ENCODE results near the gene CABLES2.
"Not testable (repeated sequence)": the region's sequence is repeated elsewhere in the genome, so short reads cannot be mapped to it uniquely, and the experiment has no call there.

The CABLES2 gene

DNA sequence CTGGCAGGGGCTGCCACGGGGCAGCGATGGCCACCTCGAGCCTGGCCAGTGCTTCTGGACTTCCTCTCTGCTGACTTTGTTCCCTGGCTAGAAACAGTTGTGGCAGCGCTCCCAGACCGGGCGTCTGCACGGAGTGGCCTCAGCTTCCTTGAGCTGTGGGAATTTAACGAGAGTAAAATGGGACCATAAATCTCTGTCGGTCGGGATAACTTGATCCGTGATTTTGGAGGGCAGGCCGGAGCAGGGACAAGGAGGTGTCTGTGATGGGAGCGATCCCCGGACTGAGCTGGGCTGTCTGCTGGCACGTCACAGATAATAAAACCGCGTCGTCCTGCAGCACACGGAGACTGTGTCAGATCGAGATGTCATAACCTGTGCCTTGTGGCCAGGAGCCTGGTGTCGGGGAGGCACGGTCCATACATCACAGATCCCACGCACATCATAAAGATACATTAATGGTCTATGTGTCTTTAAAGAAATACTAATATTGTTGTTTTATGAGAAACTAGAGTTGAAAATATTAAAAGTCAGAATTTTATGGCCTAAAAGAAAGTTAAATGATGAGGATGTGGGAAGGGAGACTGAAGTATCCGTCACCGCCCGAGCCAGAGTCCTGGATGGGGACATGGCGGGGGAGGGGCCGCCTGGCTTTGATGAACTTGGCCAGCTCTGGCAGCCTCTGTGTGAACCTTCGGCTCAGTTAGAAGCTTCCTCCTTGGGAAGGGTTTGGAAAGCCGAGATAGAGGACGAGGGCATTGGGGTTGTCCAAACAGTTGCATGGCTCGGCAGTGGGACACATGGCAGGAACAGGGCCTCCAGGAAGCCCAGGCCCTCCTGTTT is 26.8 kb upstream of the CABLES2 start:
- DNase-seq = no peak

DNA sequence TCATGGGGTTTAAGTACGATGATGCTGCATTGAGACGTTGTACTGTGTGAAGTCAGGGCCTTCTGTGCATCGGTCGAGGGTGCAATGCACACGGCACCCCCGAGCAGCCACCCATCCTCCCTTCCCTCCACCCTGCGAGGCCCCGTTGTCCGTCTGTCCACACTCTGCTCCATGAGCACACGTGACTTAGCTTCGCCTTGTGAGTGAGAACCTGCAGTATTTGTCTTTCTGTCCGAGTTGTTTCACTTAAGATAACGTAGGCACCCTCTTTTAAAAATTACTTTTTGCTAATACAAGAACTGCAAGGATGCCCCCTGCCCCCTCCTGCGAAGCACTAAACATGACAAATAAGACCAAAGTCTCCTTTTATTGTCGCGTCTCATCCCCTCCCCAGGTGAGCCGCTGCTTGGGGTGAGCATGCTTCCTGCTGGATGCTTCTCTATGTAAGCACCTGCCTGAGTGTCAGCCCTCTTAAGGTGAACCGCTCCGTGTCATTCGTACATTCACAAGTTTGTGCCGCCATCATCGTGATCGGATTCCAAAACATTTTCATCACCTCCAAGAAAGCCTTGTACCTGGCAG is 23.9 kb upstream of the CABLES2 start:
- no peak for DNase-seq

DNA sequence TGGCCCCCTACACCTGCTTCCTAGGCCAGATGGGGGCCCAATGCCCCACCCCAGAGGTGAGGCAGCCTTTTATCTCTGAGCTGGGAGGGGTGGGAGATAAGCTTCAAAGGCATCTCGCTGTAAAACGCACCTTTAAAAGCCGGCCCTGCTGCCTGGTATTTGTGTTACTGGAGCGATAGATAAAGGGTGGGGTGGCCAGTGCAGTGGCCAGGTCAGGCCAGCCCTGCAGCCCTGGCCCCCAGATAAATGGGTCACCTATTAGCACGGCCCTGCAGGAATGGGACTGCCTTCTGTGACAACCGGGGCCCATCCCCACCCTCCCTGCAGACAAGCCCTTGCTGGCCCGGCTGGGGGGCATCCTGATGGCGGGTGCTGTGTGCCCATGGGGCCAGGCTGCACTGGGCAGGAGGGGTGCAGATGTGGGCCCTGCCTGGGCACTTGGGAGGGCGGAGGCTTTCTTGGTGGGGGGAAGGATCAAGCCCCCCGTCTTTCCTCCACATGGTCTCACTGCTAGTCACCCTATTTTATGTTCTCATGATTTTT is 23.3 kb upstream of the CABLES2 start:
- DNase-seq = no peak

DNA sequence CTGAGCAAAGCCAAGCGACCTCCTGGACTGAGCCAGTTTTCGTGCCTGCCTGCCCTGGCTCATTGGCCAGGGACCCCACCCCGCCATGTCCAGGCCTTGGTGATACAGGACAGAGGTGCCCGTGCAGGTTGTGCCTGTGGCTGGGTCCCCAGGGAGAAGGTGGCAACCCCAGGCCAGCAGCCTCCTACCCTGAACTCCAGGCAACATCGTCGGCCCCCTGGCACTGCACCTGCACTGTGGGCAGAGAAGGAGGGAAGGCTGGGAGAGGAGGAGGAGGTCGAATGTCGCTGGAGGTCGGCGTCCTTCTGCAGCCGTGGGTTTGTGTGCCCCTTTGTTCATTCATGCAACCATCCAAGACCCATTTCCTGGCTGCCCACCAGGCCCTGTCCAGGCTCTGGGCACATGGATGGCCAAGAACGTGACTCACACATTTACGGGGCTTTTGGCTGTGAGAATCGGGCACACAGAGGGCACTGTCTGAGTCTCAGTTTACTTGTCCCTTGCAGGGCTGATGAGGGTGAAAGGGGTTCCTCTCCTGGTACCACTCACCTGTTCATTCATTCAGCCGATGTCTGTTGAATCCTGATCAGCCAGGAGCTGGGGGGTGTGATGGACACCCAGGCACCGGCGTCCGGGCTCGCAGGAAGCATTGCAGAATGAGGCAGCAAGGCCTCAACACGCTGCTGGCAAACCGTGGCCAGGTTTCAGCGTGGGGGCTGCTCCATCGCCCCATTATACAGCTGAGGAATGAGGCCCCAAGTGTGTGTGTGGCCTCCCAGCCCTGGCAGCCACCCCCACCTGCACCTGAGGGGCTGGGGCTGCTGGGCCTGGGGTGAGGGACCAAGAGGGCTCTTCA is 22.6 kb upstream of the CABLES2 start:
- DNase-seq = no peak

DNA sequence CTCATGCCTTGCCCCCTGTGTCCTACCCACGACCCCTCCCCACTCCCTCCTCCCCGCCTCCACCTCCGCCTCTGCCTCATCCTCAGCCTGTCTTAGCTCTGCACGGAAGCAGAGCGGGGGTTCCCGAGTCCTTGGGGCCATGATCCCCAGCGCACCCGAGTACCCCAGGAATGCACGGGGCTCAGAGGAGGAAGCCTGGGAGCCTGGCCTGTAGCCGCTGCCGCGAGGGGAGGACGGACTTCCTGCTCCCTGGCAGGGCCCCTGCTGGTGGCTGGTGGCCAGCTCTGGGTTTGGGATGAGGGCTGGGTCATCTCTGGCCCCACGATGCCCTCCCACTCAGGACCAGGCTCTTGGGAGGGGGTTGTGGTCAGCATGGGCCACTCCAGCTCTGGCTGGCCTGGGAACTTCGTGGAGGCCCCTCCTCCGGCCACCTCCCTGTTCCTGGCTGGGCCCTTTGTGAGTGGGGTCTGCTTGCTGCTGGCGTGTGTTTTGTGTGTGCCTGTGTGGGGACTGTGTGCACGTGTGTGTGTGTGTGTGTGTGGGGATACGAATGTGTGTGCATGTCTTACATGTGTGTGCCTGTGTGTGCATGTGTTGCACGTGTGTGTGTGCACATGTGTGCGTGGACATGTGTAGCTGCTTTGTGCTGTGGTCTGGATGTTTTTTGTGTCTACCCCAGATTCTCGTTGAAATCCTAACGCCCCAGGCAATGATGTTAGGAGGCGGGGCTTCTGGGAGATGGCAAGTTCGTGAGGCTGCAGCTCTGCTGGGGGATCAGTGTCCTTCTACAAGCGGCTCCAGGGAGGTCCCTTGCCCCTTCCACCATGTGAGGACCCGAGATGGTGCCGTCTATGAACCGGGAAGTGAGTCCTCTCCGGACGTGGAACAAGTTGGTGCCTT is 21.6 kb upstream of the CABLES2 start:
- DNase-seq = no peak

DNA sequence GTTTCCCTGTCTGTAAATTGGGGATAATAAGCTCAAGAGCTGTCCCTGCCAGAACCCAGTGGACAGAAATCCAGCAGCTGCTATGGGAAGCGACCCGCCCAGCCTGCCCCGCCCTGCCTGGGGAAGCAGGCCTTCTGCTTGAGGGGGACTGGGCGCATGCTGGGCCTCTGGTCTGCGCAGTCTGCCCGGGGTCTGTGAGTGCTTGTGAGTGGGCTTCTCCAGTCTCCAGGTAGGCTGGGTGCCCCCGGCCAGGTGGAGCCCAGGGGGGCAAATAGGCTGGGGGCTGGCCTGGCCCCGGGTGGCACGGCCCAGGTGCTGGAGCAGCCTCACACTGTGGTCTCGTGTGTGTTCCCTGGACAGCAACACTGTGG is 20.9 kb upstream of the CABLES2 start:
- no peak for DNase-seq

DNA sequence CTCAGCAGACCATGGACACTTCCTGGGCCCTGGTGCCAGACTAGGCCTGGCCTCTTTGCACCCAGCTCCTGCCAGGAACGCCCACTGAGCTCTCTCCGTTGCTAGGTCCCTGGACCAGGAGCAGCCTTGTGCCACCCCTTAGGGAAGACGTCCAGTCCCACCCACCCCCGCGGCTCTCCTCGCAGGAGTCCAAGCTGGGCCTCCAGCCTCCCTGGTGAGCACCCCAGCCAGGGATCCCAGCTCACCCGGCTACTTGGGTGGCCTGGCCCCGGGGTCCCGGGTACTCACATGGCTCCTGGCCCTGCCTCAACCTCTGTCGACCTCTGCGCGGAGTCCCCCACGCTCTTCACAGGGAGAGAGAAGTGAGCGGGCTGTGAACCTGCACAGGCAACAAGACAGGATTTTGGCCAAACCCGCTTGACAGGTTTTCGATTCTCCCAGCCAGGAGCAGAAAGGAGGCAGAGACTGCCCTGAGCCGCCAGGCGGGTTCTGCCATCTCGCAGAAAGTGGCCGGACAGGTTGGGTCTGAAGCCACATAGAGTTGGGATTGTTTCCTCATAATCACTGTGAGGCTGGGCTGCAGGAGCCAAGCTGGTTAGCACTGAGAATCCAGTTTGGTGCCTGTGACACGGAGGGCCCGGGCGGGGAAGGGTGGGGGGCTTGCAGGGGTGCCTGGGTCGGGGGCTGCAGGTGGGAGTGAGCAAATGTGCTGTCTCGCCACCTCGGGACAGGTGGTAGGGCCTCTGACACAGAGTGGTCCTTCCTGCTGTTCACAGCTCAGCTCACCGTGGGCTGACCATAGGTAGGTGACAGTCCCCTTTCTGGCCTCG is 20.3 kb upstream of the CABLES2 start, which contains the start of gene RBBP8NL:
Gene RBBP8NL, minus strand, starts transcription at position 368 of the 830 bp plus-strand sequence. CDS start 7,892 bp downstream, outside the sequence.
- DNase-seq = no peak

DNA sequence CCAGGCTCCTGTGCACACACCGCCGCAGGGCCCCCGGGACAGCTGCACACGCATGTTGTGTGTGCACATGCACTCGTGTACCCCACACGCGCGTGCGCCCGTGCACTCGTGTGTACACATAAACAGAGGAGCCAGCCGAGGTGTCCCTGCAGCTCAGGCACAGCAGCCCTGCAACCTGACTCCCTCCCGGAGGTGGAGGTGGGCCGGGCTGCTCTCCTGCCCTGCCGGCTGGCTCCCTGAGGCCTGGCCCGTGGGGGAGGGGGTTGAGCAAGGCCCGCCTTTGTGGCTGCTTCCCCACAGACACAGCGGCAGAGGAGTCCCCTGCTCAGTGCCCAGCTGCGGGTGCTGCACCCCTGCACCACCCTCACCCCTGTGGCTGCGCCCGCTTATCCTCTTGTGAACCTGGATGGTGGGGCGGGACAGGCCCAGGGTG is 19.6 kb upstream of the CABLES2 start:
- no peak for DNase-seq

DNA sequence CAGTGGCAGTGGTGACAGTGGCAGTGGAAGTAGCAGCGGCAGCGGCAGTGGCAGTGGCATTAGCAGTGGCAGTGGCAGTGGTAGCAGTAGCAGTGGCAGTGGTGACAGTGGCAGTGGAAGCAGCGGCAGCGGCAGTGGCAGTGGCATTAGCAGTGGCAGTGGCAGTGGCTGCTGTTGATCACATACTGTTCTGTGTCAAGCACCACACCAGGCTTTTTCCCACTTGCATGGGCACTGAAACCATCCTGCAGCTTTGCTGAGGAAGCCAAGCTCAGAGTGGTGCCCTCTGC is 18.9 kb upstream of the CABLES2 start:
- DNase-seq = not testable (repeated sequence)

DNA sequence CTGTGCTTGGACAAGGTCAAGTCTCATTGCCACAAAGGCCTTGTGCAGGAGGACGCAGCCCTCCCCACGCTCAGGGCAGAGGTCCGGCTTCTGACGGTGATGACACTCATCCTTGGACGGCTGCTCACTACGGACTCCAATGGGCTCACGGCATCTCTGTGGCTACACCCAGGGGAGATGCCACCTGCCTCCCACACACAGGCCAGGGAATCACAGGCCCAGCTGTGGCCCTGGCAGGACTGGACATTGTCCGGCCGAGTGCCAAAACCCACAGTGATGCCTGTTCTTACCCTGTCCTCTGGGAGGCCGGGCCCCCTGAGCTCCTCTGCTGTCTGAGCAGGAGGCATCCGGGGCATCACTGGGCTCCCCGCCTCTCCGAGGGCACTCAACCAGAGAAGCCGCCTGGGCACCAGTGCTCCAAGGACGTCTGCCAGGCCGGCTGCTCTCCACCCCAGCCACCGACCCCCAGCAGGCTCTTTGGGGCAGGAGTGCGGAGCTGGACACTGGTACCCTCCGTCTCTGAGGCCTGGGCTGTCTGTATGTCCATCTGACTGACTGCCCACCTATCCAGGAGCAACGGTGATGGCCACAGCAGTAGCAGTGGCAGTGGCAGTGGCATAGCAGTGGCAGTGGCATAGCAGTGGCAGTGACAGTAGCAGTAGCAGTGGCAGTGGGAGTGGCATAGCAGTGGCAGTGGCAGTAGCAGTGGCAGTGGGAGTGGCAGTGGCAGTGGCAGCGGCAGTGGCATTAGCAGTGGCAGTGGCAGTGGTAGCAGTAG is 18.4 kb upstream of the CABLES2 start:
- DNase-seq = no peak

DNA sequence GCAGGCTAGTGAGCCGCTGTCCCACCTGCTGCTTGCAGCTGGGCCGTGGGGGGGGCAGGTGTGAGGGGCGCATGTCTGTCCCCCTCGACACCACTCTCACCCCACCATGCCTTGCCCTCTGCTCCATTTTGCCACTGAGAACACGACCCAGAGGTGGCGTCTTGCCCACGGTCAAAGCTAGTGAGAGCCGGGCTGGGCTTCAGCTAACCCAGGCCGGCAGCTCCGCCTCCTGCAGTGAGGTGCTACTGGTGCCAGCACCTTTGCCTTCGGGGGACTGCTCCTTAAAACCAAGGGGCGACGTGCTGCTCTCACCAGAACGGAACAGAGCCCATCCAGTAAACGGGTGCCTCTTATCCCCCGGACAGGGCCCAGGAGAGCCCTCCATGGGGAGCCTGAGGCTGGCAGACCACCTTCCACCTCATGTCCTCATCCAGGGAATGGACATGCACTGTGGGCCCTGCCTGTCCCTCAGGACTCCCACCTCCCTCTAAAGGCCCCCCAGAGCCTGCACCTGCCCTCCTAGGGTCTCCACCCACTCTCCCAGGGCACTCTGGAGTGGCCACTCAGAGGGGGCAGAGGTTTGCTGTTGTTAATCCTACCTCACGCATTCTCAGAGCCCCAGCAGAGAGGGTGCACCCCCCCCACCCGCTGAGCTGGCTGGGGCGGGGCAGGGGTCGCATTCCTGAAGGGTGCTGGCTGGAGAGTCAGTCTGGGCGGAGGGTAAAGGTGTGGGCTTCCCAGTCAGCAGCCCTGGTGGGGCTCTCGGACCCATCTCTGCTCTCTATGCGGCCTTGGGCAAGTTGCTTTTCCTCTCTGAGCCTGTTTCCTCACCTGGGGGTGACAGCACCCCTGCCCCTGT is 17.4 kb upstream of the CABLES2 start:
- DNase-seq = no peak

DNA sequence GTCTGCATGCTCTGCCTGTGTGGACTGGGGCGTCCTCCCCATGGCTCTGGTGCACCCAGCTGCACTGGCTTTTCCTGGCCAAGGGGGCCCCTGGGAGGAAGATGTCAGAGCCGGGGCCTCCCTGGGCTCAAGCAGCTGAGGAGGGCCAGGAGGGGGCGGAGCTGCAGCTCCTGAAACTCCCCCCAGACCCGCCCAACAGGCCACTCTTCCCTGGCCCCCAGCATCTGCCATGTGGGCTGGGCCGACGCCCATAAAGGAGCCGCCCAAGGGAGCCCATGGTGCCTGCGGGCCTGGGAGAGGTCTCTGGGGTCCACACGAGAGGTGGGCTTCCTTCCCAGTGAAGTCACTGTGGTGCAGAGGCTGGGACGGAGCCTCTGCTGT is 16.2 kb upstream of the CABLES2 start:
- DNase-seq = no peak

DNA sequence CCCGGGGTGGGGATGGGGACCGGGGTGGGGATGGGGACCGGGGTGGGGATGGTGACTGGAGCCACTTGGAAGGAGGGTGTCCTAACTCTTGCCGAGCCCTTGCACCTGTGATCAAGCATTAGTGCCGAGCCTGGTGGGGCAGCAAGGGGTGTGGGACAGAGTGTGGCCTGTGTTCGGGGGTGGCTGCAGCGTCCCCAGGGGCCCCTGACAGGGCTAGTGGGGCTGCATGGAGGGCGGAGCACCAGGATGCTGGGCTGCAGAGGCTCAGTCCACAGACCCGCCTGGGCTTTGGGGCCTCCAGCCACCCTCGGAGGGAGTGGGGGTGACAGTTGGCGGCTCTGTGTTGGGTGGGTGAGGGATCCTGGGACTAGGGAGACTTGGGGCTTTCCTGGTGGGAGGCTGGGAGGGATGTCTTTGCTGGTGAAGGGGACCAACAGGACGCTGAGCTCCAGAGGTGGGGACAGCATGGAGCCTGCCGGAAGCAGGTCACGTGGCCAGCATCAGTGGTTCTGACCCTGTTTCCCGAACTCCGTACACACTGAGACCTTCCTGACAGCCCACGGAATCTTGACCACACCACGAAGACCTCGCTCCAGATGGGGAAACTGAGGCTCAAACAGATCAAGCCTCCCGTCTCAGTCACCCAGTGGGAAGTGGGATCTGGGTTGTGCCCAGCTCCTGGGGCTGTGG is 15.7 kb upstream of the CABLES2 start:
- DNase-seq = no peak

DNA sequence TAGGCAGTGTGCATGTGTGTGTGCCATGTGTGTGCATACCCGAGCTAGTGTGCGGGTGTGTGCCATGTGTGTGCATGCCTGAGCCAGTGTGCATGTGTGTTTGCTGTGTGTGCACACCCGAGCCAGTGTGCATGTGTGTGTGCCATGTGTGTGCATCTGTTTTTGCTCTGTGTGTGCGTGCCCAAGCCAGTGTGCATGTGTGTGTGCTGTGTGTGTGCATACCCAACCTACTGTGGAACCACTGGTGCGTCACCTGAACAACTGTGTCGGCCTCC is 14.6 kb upstream of the CABLES2 start:
- DNase-seq = no peak

DNA sequence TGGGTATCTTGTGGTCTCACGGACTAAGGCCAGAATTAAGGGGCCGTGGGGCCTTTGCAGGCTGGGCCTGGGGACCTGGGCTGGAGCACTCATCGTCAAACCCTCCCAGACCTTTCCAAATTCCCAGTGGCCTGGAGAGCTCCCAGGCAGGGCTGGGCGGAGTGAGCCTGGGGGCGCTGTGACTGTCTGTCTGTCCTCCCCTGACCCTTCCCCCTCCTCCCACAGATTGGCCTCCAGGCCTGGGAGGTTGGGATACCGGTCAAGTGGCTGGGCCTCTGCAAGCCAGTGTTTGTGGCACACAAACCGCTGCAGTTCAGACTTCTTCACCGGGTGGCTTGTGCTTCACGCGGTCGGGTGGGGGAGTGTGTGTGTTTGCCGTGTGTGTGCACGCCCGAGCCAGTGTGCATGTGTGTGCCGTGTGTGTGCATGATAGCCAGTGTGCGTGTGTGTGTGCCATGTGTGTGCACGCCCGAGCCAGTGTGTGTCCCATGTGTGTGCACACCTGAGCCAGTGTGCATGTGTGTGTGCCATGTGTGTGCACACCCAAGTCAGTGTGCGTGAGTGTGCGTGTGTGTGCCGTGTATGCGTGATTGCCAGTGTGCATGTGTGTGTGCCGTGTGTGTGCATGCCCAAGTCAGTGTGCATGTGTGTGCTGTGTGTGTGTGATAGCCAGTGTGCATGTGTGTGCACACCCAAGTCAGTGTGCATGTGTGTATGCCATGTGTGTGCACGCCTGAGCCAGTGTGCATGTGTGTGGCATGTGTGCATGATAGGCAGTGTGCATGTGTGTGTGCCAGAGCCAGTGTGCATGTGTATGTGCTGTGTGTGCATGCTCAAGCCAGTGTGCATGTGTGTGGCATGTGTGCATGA is 14.0 kb upstream of the CABLES2 start:
- DNase-seq = no peak

DNA sequence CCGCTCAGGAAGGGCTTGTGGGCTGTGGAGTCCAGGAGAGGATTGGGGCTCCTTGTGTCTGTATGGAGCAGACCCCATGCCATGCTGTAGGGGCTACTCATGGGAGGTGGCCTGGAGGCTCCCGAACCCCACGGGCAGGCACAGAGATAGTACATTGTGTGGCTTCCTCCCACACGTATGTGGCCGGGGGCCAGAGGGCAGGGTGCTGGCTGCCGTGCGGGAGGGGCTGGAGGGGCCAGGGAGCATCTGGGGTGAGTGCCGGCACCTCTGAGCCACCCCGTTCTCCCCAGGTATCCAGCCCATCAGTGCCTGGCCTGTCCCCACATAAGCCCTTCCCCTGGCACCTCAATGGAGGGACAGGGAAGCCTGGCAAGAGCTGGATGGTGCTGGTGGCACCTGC is 12.7 kb upstream of the CABLES2 start:
- DNase-seq = no peak

DNA sequence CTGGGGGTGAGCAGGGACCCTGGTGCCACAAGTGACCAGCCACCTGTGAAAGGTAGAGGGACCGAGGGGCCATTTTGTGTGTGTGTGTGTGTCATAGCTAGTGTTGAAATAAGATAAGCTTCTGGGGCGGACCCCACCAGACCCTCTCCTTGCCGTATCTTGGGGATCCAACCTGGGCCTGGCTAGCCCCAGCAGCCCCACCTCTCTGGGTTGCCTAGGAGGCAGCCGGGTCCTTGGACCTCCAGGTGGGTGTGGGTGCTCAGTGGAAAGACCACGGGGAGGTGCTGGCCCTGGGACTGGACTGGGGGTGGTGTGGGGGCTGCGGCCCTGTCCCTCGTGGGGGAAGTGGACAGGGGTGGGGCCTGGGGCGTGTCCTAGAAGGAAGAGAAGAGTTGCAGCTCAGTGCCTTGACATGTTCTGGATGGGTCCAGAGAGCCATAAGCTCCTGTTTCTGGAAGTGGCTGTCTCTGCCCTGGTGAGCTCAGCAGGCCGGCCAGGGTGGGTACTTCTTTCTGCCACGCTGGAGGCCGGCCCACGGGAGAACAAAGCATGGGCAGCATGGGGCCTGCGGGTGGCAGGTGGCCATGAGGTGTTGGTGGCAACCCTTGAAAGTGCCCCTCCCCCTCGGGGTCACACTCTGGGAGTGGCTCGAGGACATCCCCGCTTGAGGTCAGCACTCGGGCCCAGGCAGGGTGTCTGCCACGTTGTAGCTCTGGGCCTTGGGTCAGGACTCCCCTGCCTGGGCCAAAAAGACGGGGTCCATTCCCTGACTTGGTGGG is 11.8 kb upstream of the CABLES2 start:
- DNase-seq = no peak

Measured in activated effector memory CD4-positive, alpha-beta T cell treated with Interleukin-2 at 50 U/mL for 16 hours (primary cell).